NOMO-1 treated with dmso at 0.1 percent for 144 hours (cell line): ENCODE measurements around the gene THUMPD2.

Experiments
- DNase-seq: peaks from one replicate; lab custom pipeline; 2025; ENCODE audit not compliant: unreplicated experiment; lab: John Stamatoyannopoulos, UW

THUMPD2 gene

DNA sequence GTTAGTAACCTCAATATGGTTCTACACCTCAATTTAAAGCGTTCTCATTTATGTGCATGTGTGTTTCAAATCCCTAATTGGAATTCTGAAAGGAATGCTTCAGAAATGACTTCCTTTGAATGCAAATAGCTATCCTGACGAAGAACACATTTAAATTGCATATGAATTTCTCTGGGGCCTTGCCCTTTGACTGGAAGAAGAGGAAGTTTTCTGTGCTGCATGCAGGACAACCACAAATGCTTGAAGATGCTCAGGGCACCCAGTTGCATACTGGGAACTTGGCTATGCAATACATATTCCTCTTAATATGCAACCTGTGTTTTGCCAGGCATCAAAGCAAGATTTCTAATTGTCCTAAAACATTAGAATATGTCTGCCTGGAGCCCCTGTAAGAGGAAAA, 58.1 kb downstream of the THUMPD2 start:
- no peak for DNase-seq

DNA sequence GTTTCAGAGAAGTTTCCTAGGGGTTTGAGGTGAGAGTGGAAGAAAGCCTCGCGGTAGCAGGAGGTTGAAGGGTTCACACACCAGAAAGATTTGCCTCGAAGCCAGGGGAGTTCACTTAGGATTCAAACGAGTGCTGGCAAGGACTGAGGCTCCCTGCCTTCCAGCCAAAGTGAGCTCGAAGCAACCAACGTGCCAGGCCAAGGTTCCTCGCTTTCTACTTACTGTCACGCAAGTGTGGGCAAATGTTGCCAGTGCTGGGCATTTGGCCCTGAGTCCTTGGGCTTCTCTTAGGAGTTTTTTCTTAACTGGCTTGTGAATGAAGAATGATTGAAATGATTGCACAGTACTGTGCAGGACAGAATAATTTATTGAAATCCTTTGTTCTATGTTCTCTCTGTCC, 59.7 kb downstream of the THUMPD2 start:
- no peak for DNase-seq

DNA sequence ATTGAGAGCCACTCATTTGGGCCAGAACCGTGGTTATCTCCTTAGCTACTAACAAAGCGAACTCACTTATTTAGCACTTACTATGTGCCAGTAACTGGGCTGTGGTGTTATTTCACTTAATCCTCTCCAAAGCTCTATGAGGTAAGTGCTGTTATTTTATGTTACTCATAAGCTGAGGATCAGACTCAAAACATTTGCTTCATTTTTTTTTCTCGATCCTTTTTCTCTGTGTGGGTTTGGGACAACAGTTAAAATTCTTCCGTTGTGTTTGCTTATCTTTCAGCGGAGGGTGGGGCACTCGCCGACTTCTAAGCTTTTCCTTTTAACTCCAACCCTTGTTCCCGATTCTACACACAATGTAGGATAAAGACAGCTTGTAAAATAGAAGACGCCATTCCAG, 60.6 kb downstream of the THUMPD2 start:
- DNase-seq = no peak

DNA sequence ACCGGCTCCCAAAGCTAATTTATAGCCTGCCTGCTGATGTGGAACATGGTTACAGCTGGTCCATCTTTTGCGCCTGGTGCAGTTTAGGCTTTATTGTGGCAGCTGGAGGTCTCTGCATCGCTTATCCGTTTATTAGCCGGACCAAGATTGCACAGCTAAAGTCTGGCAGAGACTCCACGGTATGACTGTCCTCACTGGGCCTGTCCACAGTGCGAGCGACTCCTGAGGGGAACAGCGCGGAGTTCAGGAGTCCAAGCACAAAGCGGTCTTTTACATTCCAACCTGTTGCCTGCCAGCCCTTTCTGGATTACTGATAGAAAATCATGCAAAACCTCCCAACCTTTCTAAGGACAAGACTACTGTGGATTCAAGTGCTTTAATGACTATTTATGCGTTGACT, 62.0 kb downstream of the THUMPD2 start:
- DNase-seq = no peak

DNA sequence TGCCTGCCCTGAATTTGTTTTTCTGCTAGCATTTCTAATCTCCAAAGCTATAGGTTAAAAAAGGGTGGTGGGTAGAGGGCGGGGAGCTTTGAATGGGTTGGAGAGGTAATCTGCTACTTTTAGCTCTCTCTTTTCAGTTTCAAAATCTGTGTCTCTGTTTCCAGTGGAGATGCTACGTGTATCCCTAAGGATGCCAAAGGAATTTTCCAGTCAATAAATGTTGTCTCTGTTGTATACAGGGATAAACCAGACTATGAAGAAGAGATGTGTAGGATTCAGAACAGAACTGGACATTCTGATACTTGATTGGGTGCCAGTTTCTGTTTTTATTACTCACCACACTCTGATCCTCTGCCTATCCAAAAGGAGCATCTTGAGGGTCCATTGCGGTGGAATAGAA, 63.2 kb downstream of the THUMPD2 start:
- no peak for DNase-seq

DNA sequence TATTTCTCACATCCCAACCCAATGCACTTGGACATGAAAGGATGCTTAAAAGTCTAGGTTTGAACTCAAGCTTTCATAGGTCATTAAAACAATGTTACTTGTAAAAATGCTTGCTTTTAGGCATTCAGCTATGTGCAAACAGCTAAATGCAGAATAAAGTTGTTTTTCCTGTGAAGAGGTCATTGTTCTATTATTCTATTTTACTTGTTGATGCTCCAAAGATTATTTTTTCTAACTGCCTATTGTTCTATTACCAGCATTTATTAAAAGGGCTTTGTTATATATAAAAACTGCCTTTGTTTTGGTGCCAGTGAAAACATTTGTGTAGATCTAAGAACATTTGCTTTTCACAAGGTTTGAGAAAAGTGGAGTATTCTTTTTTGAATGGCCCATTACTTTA, 64.0 kb downstream of the THUMPD2 start:
- DNase-seq = no peak

DNA sequence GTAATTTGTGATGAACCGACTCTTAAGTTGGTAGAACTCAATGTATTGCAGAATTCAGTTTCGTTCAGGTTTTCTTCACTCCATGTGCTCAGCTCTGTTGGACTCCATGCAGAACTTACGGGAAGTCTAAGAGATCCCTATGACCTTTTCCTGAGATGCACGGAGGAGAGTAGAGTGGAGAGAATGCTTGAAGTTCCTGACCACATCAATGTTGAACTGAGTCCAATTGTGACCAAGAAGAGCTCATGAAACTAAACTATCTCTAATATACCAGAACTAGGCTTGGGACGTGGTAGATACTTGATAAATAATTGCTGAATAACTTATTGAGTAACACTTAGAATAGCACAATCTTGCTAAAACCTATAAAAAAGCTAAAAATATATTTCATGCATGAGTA, 66.1 kb downstream of the THUMPD2 start:
- no peak for DNase-seq

DNA sequence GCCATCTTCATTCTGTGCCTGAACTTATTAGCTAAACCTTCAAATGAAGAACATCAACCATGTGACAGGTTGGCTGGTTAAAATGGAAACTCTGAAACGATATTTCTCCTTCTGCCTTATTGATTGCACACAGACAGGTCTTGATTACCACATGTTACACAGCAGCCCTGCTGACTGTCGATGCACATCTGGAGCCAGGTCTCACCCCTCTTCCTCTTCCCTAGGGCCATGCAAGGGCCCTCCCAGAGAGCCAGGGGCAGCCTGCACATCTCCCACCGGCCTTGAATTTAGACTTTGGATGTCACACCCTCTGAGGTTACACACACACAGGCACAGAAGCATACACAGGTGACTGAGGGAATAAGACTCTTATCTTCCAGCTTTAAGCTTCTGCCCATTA, 68.3 kb downstream of the THUMPD2 start:
- DNase-seq = no peak

DNA sequence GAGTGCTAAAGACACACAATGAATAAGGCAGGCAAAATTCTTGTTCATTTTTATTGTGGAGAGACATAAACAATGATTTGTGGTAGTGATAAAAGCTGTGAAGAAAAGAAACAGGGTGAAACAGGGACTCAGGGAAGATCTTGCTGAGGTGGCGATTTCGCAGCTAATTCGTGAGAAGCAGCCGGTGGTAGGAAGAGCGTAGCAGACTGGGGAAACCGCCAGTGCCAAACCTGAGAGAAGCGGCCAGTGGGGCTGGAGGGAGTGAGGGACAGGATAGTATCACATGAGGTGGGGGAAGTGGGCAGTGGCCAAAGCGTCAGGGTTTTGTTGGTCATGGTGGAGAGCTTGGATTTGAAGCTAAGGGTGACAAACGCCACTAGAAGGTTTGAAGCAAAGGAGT, 71.1 kb downstream of the THUMPD2 start:
- no peak for DNase-seq

DNA sequence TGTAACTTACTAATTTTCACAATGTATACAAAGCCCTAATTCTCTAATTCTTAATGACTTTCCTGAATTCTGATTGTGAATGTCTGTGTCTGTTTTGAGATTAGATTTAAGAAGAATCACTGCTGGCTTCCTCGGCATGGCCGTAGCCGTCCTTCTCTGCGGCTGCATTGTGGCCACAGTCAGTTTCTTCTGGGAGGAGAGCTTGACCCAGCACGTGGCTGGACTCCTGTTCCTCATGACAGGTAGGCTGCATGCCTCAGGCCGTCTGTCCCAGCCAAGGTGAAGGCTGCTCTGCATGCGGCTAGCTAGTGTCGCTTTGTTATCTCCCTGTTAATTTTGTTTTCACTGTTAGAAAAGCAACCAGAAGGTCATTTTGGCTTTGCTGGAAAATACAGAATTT, 72.1 kb downstream of the THUMPD2 start:
- no peak for DNase-seq

DNA sequence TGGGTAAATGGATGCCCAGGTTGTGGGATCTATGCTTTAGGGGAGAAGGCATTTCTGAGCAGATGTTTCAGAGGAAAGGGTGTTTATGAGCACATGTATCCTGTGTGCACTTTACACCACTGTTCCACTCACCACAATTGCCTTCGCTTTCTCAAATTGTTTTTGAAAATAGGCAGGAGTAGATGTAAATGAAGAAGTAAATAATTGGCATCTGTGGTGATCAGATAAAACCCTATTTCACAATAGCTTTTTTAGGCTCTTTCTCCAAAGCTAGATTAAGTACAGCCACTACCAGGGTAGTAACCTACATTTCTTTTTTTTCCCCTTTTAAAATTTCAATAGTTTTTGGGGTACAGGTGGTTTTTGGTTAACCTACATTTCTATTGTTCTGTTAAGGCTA, 72.7 kb downstream of the THUMPD2 start:
- DNase-seq = no peak

DNA sequence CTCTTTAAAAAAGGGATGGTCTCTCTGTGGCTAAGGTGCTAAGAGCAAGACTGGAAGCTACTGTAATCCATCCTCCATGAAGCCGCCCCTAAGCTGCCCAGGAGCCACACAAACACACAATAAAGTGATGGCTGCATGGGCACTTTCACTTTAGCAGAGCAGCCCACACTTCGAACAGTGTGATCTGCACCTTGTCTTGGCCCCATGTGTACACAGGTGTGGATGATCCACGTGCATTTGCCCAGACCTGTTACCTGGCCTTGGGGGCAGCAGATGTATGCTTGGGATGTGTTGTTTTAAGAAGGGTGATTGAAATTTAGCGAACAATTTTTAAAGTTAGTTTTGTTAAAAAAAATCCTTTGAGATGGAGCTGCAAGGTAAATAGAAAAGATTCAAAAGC, 73.4 kb downstream of the THUMPD2 start:
- DNase-seq = no peak

DNA sequence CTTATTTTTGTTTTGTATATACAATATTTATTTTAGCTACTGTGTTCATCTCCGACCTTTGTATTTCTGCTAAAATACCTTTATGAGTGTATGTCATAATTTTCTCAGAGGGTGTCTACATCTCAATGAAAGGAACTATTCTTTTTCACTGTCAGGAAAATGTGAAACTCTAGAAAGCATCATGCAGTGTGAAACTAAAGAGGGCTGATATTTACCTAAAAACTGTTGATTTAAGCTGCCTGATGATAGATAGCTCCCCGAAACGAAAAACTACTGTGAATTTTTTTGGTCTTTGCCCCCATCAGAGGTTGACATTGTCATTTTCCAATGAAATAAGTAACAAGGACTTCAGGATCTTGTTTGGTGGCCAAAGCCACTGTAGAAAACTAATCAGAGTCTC, 74.5 kb downstream of the THUMPD2 start:
- no peak for DNase-seq

DNA sequence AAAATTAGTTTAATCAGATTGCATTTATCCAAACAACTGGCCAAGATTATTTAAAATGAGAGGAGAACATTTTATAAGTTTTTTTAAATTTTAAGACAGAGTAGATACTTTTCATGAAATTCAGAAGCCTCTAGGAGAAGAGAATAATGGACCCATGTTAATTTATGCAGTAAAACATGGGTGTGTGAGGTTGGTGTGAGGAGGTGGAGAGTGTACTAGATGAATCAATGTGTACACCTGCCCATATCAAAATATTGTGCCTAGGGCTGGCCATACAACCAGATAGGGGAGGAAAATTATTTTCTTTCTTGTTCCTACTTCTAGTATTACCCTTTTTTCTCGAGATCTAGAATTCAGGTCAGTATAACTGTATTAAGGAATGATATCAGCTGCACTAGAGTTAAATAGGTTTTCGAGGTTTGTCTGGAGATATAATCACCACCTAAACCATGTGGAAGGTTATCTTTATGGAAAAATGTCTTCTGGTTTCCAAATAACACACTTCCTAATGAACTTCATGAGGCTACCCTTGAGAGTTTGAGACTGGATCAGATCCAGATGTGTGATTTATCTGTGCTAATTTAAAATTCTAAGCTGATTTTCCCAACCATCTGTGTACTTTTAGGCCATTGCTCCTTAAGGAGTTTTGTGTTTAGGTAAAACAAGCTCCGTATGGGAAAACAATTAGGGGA, 75.7 kb downstream of the THUMPD2 start:
- DNase-seq = no peak

DNA sequence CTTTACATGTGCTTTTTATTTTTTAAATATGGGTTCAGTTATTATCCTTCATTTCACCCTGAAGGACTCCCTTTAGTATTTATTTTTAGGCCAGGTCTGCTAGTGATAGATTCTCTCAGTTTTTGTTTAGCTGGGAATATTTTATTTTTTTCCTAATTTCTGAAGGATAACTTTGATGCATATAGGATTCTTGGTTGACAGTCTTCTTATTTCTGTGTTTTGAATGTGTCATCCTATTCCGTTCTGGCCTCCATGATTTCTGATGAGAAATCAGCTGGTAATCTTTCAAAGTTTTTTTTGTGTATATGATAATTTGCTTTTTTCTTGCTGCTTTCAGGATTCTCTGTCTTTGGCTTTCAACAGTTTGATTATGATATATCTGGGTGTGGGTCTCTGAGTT, 77.9 kb downstream of the THUMPD2 start:
- DNase-seq = no peak

DNA sequence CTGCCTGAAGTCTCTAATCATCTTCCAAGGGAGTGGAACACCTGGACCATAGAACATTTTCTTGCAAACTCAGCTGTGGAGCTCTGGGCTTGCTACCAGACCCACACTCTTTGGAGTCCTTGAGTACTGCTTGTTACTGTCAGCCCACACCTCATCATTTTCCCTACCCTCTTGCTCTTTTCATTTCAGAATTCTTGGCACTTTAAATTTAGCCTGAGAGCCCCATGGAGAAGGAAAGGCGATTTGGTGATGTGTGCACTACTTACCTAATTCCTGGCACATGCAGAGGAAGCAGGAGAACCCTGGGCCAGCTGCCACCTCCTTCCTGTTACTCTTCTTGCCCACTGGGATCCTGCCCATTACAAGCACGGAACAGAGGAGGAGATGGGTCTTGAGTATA, 81.6 kb downstream of the THUMPD2 start:
- DNase-seq = no peak

DNA sequence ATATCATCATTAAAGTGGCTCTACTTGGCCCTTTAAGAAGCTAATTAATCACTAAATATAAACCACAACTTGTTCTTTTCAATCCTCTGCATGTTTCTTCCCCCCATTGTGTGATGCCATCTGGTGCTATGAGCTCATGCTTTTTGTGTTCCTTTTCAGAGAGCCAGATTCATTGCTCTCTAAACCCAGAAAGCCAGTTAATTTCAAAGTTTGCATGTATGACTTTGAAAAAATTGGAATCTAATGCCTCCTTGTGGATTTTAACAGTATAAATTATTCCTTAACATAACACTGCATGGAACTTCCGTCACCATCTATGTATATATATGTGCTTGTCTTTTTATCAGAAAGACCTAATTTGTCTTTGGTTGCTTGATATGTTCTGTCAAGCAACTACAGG, 82.2 kb downstream of the THUMPD2 start:
- no peak for DNase-seq

DNA sequence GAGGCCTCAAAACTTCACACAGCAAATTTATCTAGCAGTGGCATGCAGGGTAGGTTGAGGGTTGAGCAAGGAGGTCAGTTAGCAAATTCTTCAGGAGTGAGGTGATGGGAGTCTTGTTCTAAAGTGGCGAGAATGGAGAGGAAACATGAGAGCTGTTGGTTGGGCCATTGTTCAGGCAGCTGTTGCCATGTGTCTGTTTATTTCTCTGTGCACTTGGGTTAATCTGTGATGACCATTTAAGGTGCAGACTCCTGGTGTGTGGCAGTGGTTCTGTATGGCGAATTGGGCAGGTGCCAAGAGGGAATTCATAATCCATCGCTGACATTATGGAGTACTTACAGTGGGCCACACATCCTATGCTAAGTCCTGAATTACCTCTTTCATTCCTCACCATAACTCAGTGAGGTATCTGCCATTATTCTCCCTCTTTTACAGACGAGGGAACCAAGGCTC, 82.9 kb downstream of the THUMPD2 start:
- DNase-seq = no peak

DNA sequence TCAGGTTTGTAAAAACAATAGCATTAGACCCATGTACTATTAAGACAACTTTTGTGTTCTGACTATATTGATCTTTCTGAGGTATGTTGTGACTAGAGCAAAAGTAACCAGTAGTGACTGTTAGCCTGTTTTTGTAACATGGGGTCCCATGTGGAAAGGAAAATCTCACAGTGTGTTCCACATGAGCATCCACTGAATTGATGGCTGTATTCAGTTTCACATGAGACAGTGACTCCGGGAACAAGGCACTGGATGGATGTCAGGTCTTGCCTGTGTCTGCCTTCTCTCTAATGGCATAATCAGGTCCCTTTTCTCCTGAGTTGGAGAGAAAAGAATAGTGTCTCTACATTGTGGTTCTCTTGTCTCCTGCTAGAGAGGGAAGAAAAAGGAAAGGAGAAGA, 85.8 kb downstream of the THUMPD2 start:
- DNase-seq = no peak

DNA sequence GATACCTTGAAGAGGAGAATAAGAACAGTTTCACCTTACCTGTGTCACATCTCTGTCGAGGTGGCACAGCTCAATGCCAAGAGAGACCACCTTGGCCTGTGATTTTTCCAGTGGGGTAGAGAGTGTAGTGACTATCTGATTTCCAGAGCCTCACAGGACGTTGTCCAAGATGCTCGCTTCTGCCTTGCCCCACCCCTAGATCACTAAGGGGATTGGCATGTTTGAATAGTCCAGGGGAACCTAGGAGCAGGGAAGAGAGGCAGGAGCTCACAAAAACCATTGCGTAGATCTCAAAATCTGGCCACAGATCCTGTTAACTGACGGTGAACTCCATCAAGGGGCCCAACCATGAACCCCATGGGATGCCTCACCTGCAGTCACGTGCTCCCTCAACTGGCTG, 89.2 kb downstream of the THUMPD2 start:
- no peak for DNase-seq

DNA sequence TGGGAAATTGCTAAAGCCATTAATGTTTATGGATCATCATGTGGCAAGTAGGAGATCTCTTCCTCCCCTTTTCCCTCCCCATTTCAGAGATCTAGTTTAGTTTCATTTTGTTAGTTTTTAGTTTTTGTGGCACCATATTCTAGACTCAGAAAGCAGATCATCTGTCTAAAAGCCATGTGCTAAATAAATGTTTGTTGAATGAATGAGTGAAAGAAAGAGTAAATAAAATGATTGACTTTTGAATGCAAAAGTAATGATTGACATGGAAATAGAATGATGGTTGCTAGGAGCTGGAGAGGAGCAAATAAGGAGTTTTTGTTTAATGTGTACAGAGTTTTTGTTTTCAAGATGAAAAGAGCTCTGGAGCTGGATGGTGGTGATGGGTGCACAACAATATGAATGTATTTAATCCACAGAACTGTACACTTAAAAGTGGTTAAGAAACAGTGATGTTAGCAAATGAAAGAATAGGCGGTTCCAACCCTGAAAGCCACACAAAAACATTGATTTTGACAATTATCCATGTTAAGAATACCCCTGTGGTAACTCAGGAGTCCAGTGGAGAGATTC, 89.7 kb downstream of the THUMPD2 start:
- DNase-seq = no peak

DNA sequence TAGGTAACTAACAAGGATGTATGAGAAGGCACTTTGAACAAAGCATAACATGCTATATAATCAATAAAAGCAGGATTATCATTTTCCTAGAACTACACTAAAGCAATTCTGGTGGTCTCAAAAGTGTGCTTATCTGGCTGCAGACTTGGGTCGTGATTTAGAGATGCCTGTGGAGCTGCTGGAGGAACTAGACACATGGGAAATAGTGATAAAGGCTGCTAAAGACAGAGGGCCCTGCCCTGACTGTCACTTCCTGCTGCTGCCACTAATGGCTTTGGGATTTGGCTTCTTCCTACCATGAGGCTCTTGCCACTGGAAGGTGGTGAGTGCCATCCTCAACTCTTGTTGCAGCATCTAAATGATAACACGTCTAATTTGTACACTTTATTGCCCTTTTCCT, 90.9 kb downstream of the THUMPD2 start:
- DNase-seq = no peak

DNA sequence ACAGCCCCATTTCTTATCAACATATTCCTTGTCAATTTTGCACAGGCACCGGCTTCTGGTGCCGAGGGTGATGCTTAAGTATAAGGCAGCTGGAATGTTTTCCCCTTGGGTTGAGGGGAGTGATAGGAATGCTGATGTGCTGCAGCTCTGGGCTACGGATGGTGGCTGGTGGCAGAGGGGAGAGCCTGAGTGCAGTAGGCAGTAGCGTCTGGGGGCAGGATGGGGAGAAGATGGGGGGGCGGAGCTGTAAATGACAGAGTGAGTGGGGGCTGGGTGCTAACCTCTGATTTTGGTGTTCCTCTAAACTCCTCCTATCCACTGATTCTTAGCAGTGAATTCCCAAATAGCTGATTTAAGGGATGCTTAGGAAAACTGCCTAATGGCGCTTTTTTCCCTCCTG, 92.6 kb downstream of the THUMPD2 start:
- DNase-seq = no peak
